Pancreas (tissue), 10 donors: Measurements from ENCODE around the gene KIF16B. TPM values are rescaled to one million over a fixed set of nuclear protein-coding genes. Genes with fewer than 3 reads are reported as not detected.

ENCODE experiments used
- ATAC-seq, 4 donors: fragments of 200-7000 bp; cut with Tn5 transposase; one replicate each; pipeline versions ENCODE4 v1.8.0 to v1.9.1; 2020; ENCODE audit warnings: mild to moderate bottlenecking in 4 of 4, moderate library complexity in 4 of 4
- DNase-seq, 6 donors: peaks; one replicate each; pipeline ENCODE4 v3.0.0-alpha.2; 2020
- FAIRE-seq: peaks from 2 replicates; lab custom pipeline; 2012; peaks lifted over from hg19 to GRCh38; lab: Jason Lieb, UNC
- H3K27ac ChIP-seq, 4 donors: fragments of 200-600 bp; sonication (generic); 1 replicate in 3 of 4; 2 replicates in 1 of 4; pipeline versions ENCODE4 v1.5.0 to v1.8.0; 2020
- H3K27me3 ChIP-seq, 4 donors: fragments of 200-600 bp; one replicate each; pipeline ENCODE4 v1.8.0; 2021
- H3K36me3 ChIP-seq, 3 donors: fragments of 200-600 bp; sonication (generic) in 1 of 3; one replicate each; pipeline versions ENCODE4 v1.5.0 to v1.8.0; 2020 to 2021
- H3K4me1 ChIP-seq, 3 donors: fragments of 200-600 bp; one replicate each; pipeline ENCODE4 v1.8.0; 2021
- H3K4me3 ChIP-seq, 4 donors: fragments of 200-600 bp; sonication (generic) in 2 of 4; one replicate each; pipeline versions ENCODE4 v1.5.0 to v1.8.0; 2020 to 2021
- H3K9me3 ChIP-seq, 4 donors: fragments of 200-600 bp; one replicate each; pipeline ENCODE4 v1.8.0; 2021
- WGBS, 2 donors: extraction: QIAGEN DNeasy Blood & Tissue Kit; methylation state at CpG; one replicate each; pipeline ENCODE4 v1.1.7; 2013; 5-methylcytosine and 5-hydroxymethylcytosine counted together
- intact Hi-C, 3 donors: fragments of 100-400 bp; cut with DNase I; formaldehyde crosslinking; loops; one replicate each; pipeline versions ENCODE4 v1.11.1 to v1.14.2; 2022
- polyA plus RNA-seq, 2 donors: library from polyadenylated mRNA; stranded (reverse); fragments of 200-250 nt; gene quantifications; one replicate each; pipeline ENCODE4 v1.2.3, GENCODE V29; 2013
- total RNA-seq, 6 donors: library from RNA; stranded (reverse); fragmentation: NEBNext Ultra II Directional in 4 of 6; extraction: Animal tissue kit (Norgen Biotek cat#: 25700) in 4 of 6; gene quantifications; one replicate each; pipeline versions ENCODE4 v1.2.1 to v1.2.4, GENCODE V29; 2021 to 2023
- TF ChIP-seq, protein P1 (sequence below), 4 donors: fragments of 200-600 bp; sonication (generic) in 3 of 4; IDR thresholded peaks; one replicate each; pipeline versions ENCODE4 v1.5.0 to v1.8.0; 2021; ENCODE audit warnings: antibody characterized with exemption in 4 of 4
- donor health status: healthy with polysubstance abuse.
- donor health status: DM: no; HTN: no; CAD: no; lungs with moderate emphysema.
- donor health status: DM: no; HTN: no; CAD: no.
- donor health status: control.
- donor health status: control.
- donor health status: Bipolar disorder and iron deficiency.
- donor health status: DM: yes; HTN: yes; CAD: no.
- donor health status: DM: no; HTN: no; CAD: no.
- donor health status: DM: no; HTN: no; CAD: no.
- donor health status: DM: yes; HTN: yes; CAD: no.

Gene KIF16B
- total and polyA plus RNA-seq, 8 donors: 4.4 to 12.2 (median 7.3) TPM

DNA sequence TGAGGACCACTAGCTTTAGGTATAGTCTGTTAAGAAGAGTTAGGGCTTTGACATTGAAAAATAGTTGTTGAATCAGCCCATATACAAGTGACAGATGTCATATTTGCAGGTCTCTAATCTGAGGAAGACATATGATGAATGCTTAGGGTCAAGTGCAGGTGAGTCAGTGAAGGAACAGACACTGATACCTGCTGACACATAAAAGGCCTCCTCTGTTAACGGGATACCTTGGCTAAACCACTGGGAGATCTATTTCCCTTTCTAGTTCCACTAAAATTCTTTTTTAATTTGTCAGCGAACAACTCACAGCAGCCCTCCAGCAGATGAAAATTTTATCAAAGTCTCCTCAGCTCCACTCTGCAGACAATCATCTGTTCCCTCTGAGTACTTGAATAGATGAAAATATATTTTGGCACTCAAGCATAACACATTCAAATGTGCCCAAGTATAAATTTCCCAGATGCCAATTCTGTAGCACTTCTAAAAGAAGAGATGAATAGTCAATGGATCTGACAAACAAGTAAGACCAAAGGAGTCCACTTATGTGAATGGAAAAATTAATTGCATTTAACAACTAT, 154.0 kb downstream of the KIF16B start:
- Histone ChIP-seq H3K9me3 (no peaks in the 10 kb centered on the region), H3K27ac (no peak overlapping the region), H3K4me1 (peaks cover 3 to 14% (median 9%) of the 10 kb centered on the region in 3 donors), H3K27me3 (no peaks in the 10 kb centered on the region), H3K36me3 (no peaks in the 10 kb centered on the region), H3K4me3 (no peak overlapping the region)
- FAIRE-seq (no peak), ATAC-seq (no peak), DNase-seq (no peak)
- TF ChIP-seq, protein P1, sequence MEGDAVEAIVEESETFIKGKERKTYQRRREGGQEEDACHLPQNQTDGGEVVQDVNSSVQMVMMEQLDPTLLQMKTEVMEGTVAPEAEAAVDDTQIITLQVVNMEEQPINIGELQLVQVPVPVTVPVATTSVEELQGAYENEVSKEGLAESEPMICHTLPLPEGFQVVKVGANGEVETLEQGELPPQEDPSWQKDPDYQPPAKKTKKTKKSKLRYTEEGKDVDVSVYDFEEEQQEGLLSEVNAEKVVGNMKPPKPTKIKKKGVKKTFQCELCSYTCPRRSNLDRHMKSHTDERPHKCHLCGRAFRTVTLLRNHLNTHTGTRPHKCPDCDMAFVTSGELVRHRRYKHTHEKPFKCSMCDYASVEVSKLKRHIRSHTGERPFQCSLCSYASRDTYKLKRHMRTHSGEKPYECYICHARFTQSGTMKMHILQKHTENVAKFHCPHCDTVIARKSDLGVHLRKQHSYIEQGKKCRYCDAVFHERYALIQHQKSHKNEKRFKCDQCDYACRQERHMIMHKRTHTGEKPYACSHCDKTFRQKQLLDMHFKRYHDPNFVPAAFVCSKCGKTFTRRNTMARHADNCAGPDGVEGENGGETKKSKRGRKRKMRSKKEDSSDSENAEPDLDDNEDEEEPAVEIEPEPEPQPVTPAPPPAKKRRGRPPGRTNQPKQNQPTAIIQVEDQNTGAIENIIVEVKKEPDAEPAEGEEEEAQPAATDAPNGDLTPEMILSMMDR (IDR thresholded peaks at IDR 0.05): no peak
- intact Hi-C loops: no loop called here
- WGBS, 2 donors: 89 to 98% methylated on average over 2 of the region's 2 CpGs

DNA sequence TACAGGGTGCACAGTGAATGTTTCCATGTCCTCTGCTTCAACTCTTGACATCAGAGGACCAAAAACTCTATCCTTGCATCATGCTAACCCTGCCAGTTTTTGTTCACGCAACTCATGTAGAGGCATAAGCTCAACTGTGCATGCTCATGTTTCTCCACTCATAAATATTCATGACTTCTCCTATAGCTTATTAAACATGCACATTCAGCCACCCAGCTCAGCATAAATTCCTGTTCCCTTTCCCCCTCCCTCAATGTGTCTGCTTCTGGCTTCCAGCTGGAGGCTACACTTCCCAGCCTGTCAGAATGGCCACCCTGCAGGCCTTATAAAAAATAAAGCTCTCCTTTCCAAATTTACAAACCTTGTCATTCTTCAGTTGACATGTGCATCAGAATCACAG, 154.6 kb downstream of the KIF16B start:
- no peaks in the 10 kb centered on the region for H3K27me3 ChIP-seq
- TF ChIP-seq, protein P1 (IDR thresholded peaks at IDR 0.05): no peak
- H3K27ac ChIP-seq: no peak overlapping the region
- H3K4me1 ChIP-seq: peaks cover 3 to 8% (median 5%) of the 10 kb centered on the region in 3 donors
- WGBS, 2 donors: 98 to 100% methylated on average over 1 of the region's 1 CpG
- H3K9me3 ChIP-seq: no peaks in the 10 kb centered on the region
- DNase-seq: no peak
- no peak for ATAC-seq
- H3K36me3 ChIP-seq: no peaks in the 10 kb centered on the region
- no peak overlapping the region for H3K4me3 ChIP-seq
- intact Hi-C loops: no loop called here
- FAIRE-seq: no peak

DNA sequence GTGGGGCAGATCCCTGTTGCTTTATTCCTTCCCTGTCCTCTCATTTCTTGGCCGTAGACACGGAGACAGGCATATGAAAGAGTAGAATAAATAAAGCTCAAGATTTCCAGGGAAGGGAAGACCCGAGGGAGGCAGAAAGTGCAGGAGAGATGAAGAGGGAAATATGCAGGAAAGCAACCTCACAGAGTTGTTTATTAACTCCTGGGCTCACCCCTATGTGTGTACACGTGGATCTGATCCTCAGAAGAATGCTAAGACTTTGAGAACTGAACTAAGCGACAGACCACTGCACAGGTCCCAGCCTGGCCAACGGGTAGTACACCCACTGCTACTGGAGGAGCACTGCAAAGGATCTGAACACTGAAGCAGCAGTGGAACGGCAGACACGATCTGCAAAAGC, 156.2 kb downstream of the KIF16B start:
- Histone ChIP-seq H3K27me3 (no peaks in the 10 kb centered on the region), H3K27ac (no peak overlapping the region), H3K36me3 (no peaks in the 10 kb centered on the region), H3K4me1 (no peaks in the 10 kb centered on the region), H3K9me3 (no peaks in the 10 kb centered on the region), H3K4me3 (no peak overlapping the region)
- WGBS, 2 donors: 83 to 85% methylated on average over 8 of the region's 8 CpGs
- FAIRE-seq (no peak), DNase-seq (no peak), ATAC-seq (no peak)
- intact Hi-C loops: no loop called here
- TF ChIP-seq, protein P1 (IDR thresholded peaks at IDR 0.05): no peak

DNA sequence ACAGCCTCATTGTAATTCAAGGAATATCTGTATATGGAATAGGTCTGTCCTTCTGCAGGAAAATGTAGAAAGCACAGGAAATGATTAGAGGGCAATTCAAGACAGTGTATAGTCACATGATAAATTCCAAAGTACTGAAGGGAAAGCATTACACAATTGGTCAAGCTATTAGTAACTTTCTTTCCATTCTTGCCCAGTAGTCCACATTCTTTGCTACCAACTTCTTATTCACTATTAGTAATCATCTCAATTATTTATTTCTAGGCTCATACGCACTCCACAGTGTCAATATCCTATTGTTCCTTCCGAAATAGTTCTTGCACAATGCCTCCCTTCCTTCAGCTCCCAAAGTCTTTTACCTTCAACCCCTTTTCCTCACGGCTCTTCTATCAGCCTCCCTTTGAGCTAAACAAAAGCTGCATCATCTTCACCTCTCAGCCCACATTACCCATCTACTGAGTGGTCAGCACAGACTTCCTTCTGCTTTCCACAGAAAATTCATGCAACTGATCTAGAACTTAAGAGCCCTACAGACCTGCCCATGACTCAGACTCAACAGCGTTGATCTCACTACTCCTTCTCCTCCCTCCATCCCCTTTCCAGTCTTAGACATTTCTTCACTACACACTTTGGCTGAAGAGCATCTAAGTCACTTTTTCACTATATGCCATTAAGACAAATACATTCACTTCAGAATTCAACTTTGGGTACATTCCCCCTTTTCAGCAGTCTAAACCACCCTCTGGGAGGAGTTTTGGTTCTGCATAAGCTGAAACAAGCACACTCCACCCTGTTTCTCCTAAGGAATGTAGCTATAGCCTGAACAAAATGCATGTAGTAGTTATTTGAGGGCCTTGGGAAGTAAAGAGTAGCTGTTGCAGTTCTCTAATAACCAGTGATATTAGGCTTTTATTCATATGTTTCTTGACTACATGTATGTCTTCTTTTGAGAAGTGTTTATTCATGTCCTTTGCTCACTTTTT, 157.9 kb downstream of the KIF16B start:
- ATAC-seq: no peak
- Histone ChIP-seq H3K27ac (no peak overlapping the region), H3K4me1 (no peaks in the 10 kb centered on the region), H3K36me3 (no peaks in the 10 kb centered on the region), H3K4me3 (no peak overlapping the region), H3K9me3 (no peaks in the 10 kb centered on the region), H3K27me3 (no peaks in the 10 kb centered on the region)
- no peak for FAIRE-seq
- intact Hi-C loops: no loop called here
- TF ChIP-seq, protein P1 (IDR thresholded peaks at IDR 0.05): no peak
- WGBS, 2 donors: 97 to 99% methylated on average over 4 of the region's 4 CpGs
- no peak for DNase-seq
